ENCODE data around the gene PSMD12. TPM values are rescaled to one million over a fixed set of nuclear protein-coding genes. Genes with fewer than 3 reads are reported as not detected.

PSMD12 gene
- total RNA-seq (2022; extraction: Qiagen RNA extraction; ENCODE audit: low read depth) = 96.0 to 119 TPM (median 98.7 TPM) in 5 replicates

GRCh38 chr17:67366193-67367157, at the start of gene PSMD12:
TSS of gene PSMD12 (minus strand) at chr17:67366577. CDS start at chr17:67366519, 58 bp downstream.

GRCh38 chr17:67376737-67377487, 10.5 kb upstream of the PSMD12 start, which contains the start of gene PITPNC1:
TSS of gene PITPNC1 (plus strand) at chr17:67377281.

Other genes with a start within 250 kb of the PSMD12 start
- gene HELZ, start 121.4 kb downstream of the PSMD12 start, total RNA-seq (2022; extraction: Qiagen RNA extraction; ENCODE audit: low read depth) = 7.3 to 10.1 TPM (median 9.1 TPM) in 5 replicates
- gene PITPNC1, start 10.7 kb upstream of the PSMD12 start, total RNA-seq (2022; extraction: Qiagen RNA extraction; ENCODE audit: low read depth) = 13.5 to 16.9 TPM (median 15.2 TPM) in 5 replicates

Data from A549 treated with CpdA at 1 μM for 4 hours (cell line).